HL-60/S4 treated with phorbol 12-myristate 13-acetate at 8.2 ng/mL for 4 days and 3 days (cell line): Measurements from ENCODE around the gene SEZ6L2.

Source experiments
- in situ Hi-C: fragments of 300-500 bp; cut with MboI; formaldehyde crosslinking; loops from 2 replicates; pipeline ENCODE4 v1.15.0; 2022; ENCODE audit warnings: low sequenced_read_pairs

Gene SEZ6L2

GRCh38 chr16:29826342-29826695 lies 73.0 kb downstream of the SEZ6L2 start:
- in situ Hi-C loops = no loop called here

GRCh38 chr16:29825145-29826044 lies 74.0 kb downstream of the SEZ6L2 start:
- in situ Hi-C loops = no loop called here

GRCh38 chr16:29824589-29825144 lies 74.7 kb downstream of the SEZ6L2 start:
- in situ Hi-C loops = no loop called here

GRCh38 chr16:29821643-29822115 lies 77.7 kb downstream of the SEZ6L2 start:
- in situ Hi-C loops = no loop called here
